OCI-LY1 (cell line): ENCODE results near the gene CTSC.

Experiments
- H2AFZ ChIP-seq: fragments of 200-600 bp; sonication (generic), shearing (Covaris generic); 2 replicates; pipeline ENCODE4 v1.6.0; 2014; ENCODE audit warnings: antibody characterized with exemption, mild to moderate bottlenecking, low read length
- H3F3A ChIP-seq: fragments of 200-600 bp; sonication (generic), shearing (Covaris generic); 2 replicates; pipeline ENCODE4 v1.6.0; 2014; ENCODE audit warnings: mild to moderate bottlenecking, antibody characterized with exemption, low read length, moderate library complexity; ENCODE audit not compliant: insufficient read depth
- H3K27ac ChIP-seq: fragments of 200-600 bp; sonication (generic); 2 replicates; pipeline ENCODE4 v1.5.1; 2014; ENCODE audit warnings: low read length, mixed run types, mild to moderate bottlenecking, low read depth; ENCODE audit not compliant: poor library complexity, severe bottlenecking
- H3K27me3 ChIP-seq: fragments of 200-600 bp; sonication (generic); 2 replicates; pipeline ENCODE4 v1.6.0; 2014; ENCODE audit warnings: antibody characterized with exemption, mild to moderate bottlenecking, low read length, moderate library complexity; ENCODE audit not compliant: insufficient read depth
- H3K36me3 ChIP-seq: fragments of 200-600 bp; sonication (generic); 2 replicates; pipeline ENCODE4 v1.6.1; 2014; ENCODE audit warnings: mild to moderate bottlenecking, antibody characterized with exemption, low read length, moderate library complexity, mixed read lengths; ENCODE audit not compliant: insufficient read depth
- H3K4me1 ChIP-seq: fragments of 200-600 bp; sonication (generic); 2 replicates; pipeline ENCODE4 v1.5.1; 2014; ENCODE audit warnings: mild to moderate bottlenecking, low read length, moderate library complexity; ENCODE audit not compliant: insufficient read depth, severe bottlenecking
- H3K4me2 ChIP-seq: fragments of 200-600 bp; sonication (generic), shearing (Covaris generic); 2 replicates; pipeline ENCODE4 v1.6.1; 2014; ENCODE audit warnings: low read length
- H3K4me3 ChIP-seq: fragments of 200-600 bp; sonication (generic); 2 replicates; pipeline ENCODE4 v1.5.1; 2014; ENCODE audit warnings: low read length, low read depth, mild to moderate bottlenecking, mixed read lengths; ENCODE audit not compliant: poor library complexity, severe bottlenecking
- H3K79me2 ChIP-seq: fragments of 200-600 bp; shearing (Covaris generic); 2 replicates; pipeline ENCODE4 v1.6.1; 2016; ENCODE audit warnings: mixed run types, low read length, mixed read lengths; ENCODE audit not compliant: insufficient read depth
- H3K9ac ChIP-seq: fragments of 200-600 bp; sonication (generic), shearing (Covaris generic); 2 replicates; pipeline ENCODE4 v1.6.1; 2014; ENCODE audit warnings: mild to moderate bottlenecking, low read length, mixed read lengths
- H3K9me2 ChIP-seq: fragments of 200-600 bp; sonication (generic), shearing (Covaris generic); 2 replicates; pipeline ENCODE4 v1.6.1; 2014; ENCODE audit warnings: low read depth, mild to moderate bottlenecking, low read length, mixed read lengths
- H3K9me3 ChIP-seq: fragments of 200-600 bp; shearing (Covaris generic); 2 replicates; pipeline ENCODE4 v1.6.1; 2014; ENCODE audit warnings: low read length, mixed read lengths
- H4K20me1 ChIP-seq: fragments of 200-600 bp; sonication (generic), shearing (Covaris generic); 2 replicates; pipeline ENCODE4 v1.6.0; 2016; ENCODE audit warnings: mild to moderate bottlenecking, low read length; ENCODE audit not compliant: insufficient read depth
- EZH2 ChIP-seq: fragments of 200-600 bp; sonication (generic), shearing (Covaris generic); IDR thresholded peaks from 2 replicates; pipeline ENCODE4 v1.8.0; 2017; ENCODE audit warnings: borderline replicate concordance, mixed run types, mild to moderate bottlenecking, antibody characterized with exemption, low read length, moderate library complexity, mixed read lengths
- TF ChIP-seq, protein P1 (sequence below): fragments of 200-600 bp; sonication (generic), shearing (Covaris generic); IDR thresholded peaks from 2 replicates; pipeline ENCODE4 v1.5.1; 2017; ENCODE audit warnings: mild to moderate bottlenecking, antibody characterized with exemption, low read length, moderate library complexity, mixed read lengths

CTSC gene

GRCh38 chr11:88355887-88356286 is 18.4 kb upstream of the CTSC start:
- Histone ChIP-seq H3K9me2 (no peaks in the 10 kb centered on the region), H3K36me3 (no peaks in the 10 kb centered on the region), H3K27ac (no peak overlapping the region), H3K79me2 (no peaks in the 10 kb centered on the region), H2AFZ (no peak overlapping the region), H4K20me1 (no peaks in the 10 kb centered on the region), H3K9me3 (no peaks in the 10 kb centered on the region), H3K4me3 (no peak overlapping the region), H3F3A (no peaks in the 10 kb centered on the region; the same call in 1 of the 2 replicates), H3K4me1 (peaks cover 28% of the 10 kb centered on the region), H3K27me3 (no peaks in the 10 kb centered on the region), H3K4me2 (no peak overlapping the region), H3K9ac (no peak overlapping the region)
- TF ChIP-seq EZH2: no peak
- TF ChIP-seq, protein P1, sequence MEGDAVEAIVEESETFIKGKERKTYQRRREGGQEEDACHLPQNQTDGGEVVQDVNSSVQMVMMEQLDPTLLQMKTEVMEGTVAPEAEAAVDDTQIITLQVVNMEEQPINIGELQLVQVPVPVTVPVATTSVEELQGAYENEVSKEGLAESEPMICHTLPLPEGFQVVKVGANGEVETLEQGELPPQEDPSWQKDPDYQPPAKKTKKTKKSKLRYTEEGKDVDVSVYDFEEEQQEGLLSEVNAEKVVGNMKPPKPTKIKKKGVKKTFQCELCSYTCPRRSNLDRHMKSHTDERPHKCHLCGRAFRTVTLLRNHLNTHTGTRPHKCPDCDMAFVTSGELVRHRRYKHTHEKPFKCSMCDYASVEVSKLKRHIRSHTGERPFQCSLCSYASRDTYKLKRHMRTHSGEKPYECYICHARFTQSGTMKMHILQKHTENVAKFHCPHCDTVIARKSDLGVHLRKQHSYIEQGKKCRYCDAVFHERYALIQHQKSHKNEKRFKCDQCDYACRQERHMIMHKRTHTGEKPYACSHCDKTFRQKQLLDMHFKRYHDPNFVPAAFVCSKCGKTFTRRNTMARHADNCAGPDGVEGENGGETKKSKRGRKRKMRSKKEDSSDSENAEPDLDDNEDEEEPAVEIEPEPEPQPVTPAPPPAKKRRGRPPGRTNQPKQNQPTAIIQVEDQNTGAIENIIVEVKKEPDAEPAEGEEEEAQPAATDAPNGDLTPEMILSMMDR: no peak

- Histone ChIP-seq H3K9me3 (no peaks in the 10 kb centered on the region), H3K79me2 (no peaks in the 10 kb centered on the region), H3F3A (no peaks in the 10 kb centered on the region; the same call in 1 of the 2 replicates), H4K20me1 (no peaks in the 10 kb centered on the region), H2AFZ (no peak overlapping the region), H3K9ac (no peak overlapping the region), H3K4me3 (no peak overlapping the region), H3K4me2 (no peak overlapping the region), H3K27ac (no peak overlapping the region), H3K4me1 (peaks cover 23% of the 10 kb centered on the region), H3K9me2 (no peaks in the 10 kb centered on the region), H3K36me3 (no peaks in the 10 kb centered on the region), H3K27me3 (no peaks in the 10 kb centered on the region)
- TF ChIP-seq, protein P1: no peak
- TF ChIP-seq EZH2: no peak
Measured at GRCh38 chr11:88354912-88355311, 17.4 kb upstream of the CTSC start.

DNA sequence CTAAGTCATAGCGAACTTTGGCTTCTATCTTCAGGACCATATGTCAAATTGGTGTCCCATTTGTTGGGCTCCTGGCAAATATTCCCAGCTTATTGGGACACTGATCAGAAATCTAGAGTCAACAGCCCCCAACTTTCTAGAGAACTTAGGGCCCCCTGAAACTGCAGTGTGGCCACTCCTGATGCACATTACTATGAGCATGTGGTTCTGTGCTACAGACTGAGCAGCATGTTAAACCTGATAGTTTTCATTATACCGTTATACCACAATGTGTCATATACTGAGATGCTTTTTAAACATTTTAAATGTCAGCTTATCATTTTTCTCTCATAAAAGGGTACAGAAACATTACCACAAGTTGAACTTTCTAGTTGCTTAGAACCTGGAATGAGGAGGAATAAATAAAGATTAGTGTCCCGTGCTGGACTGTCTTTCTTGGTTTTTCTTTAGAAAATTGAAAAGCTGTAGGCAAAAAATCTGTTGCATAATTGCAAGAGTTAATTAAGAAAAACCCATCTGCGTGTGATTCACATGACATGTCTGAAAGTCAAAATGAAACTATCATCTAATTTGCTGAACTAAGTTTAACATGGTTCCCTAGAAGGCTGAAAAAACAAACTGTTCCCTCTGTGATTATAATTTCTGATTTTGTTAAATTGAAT is 16.4 kb upstream of the CTSC start:
- Histone ChIP-seq H3K9me3 (no peaks in the 10 kb centered on the region), H3K27ac (no peak overlapping the region), H4K20me1 (no peaks in the 10 kb centered on the region), H3K27me3 (no peaks in the 10 kb centered on the region), H2AFZ (no peak overlapping the region), H3K4me3 (no peak overlapping the region), H3K9me2 (no peaks in the 10 kb centered on the region), H3K4me2 (no peak overlapping the region), H3K36me3 (no peaks in the 10 kb centered on the region; the same call in 1 of the 2 replicates), H3K79me2 (no peaks in the 10 kb centered on the region), H3K9ac (no peak overlapping the region), H3K4me1 (peaks cover 14% of the 10 kb centered on the region), H3F3A (no peaks in the 10 kb centered on the region; the same call in 1 of the 2 replicates)
- TF ChIP-seq EZH2: no peak
- TF ChIP-seq, protein P1: no peak
